ENCODE measurements around the gene PRRT2.

The PRRT2 gene

DNA sequence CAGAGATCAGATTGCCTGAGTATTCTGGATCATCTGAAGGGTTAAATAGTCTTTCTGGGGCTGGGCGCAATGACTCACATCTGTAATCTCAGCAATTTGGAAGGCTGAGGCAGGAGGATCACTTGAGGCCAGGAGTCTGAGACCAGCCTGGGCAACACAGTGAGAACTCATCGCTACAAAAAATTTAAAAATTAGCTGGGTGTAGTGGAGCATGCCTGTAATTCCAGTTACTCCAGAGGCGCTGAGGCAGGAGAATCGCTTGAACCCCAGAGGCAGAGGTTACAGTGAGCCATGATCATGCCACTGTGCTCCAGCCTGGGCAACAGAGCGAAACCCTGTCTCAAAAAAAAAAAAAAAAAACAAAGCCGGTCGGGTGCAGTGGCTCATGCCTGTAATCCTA lies 23.9 kb downstream of the PRRT2 start:
- no peaks in the 10 kb centered on the region for H3K36me3 ChIP-seq (ENCODE audit: insufficient read depth, low read length)
- H3K79me2 ChIP-seq (ENCODE audit: insufficient read depth, low read length): no peaks in the 10 kb centered on the region
- H2AFZ ChIP-seq (ENCODE audit: low read length): no peak overlapping the region
- TF ChIP-seq CTCF (conservative IDR thresholded peaks at IDR 0.05; ENCODE audit: low read length) (no peak), EZH2phosphoT487 (IDR thresholded peaks at IDR 0.05; ENCODE audit: borderline replicate concordance) (no peak)
- no peak overlapping the region for H3K4me3 ChIP-seq (ENCODE audit: low read length, poor library complexity, severe bottlenecking)
- H3K4me1 ChIP-seq (ENCODE audit: insufficient read depth, low read length, poor library complexity, severe bottlenecking): no peaks in the 10 kb centered on the region
- H3K9ac ChIP-seq (ENCODE audit: low read depth, low read length, poor library complexity, severe bottlenecking): no peak overlapping the region
- no peaks in the 10 kb centered on the region for H3K27me3 ChIP-seq (ENCODE audit: insufficient read depth, low read length, poor library complexity, severe bottlenecking)
- no peaks in the 10 kb centered on the region for H3F3A ChIP-seq (ENCODE audit: low read depth)
- no peak overlapping the region for H3K4me2 ChIP-seq (ENCODE audit: low read depth, low read length, poor library complexity, severe bottlenecking)
- H3K9me3 ChIP-seq (ENCODE audit: insufficient read depth, low read depth, low read length): no peaks in the 10 kb centered on the region
- H3K9me2 ChIP-seq (replicated peaks; ENCODE audit: low read depth, low read length): no peaks in the 10 kb centered on the region
- no peaks in the 10 kb centered on the region for H4K20me1 ChIP-seq (ENCODE audit: insufficient read depth, low read length, poor library complexity, severe bottlenecking)

- Histone ChIP-seq H3K79me2 (ENCODE audit: insufficient read depth, low read length) (no peaks in the 10 kb centered on the region), H3K4me3 (ENCODE audit: low read length, poor library complexity, severe bottlenecking) (no peak overlapping the region), H3F3A (ENCODE audit: low read depth) (no peaks in the 10 kb centered on the region), H2AFZ (ENCODE audit: low read length) (no peak overlapping the region), H4K20me1 (ENCODE audit: insufficient read depth, low read length, poor library complexity, severe bottlenecking) (no peaks in the 10 kb centered on the region), H3K4me1 (ENCODE audit: insufficient read depth, low read length, poor library complexity, severe bottlenecking) (no peaks in the 10 kb centered on the region), H3K9ac (ENCODE audit: low read depth, low read length, poor library complexity, severe bottlenecking) (no peak overlapping the region), H3K27me3 (ENCODE audit: insufficient read depth, low read length, poor library complexity, severe bottlenecking) (no peaks in the 10 kb centered on the region), H3K9me2 (replicated peaks; ENCODE audit: low read depth, low read length) (no peaks in the 10 kb centered on the region), H3K9me3 (ENCODE audit: insufficient read depth, low read depth, low read length) (no peaks in the 10 kb centered on the region), H3K4me2 (ENCODE audit: low read depth, low read length, poor library complexity, severe bottlenecking) (no peak overlapping the region), H3K36me3 (ENCODE audit: insufficient read depth, low read length) (no peaks in the 10 kb centered on the region)
- no peak for TF ChIP-seq CTCF (conservative IDR thresholded peaks at IDR 0.05; ENCODE audit: low read length)
- no peak for TF ChIP-seq EZH2phosphoT487 (IDR thresholded peaks at IDR 0.05; ENCODE audit: borderline replicate concordance)
These were observed 24.6 kb downstream of the PRRT2 start for GRCh38 chr16:29836623-29837022.

DNA sequence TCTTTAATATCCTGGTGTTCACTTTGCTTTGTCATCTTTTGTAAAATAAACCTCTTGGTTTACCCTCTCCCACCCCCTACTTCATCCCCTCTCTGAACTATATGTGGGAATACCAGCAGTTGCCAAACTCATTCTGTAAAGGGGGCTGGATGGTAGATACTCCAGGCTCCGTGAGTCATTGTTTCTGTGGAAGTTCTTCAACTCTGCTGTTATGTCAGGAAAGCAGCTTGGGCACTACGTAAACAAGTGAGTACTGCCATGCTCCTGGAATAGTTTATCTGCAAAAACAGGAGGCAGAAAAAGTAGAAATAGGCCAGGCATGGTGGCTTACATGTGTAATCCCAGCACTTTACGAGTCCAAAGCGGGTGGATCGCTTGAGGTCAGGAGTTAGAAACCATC lies 25.8 kb downstream of the PRRT2 start:
- Histone ChIP-seq H3K9me2 (replicated peaks; ENCODE audit: low read depth, low read length) (no peaks in the 10 kb centered on the region), H3K4me1 (ENCODE audit: insufficient read depth, low read length, poor library complexity, severe bottlenecking) (no peaks in the 10 kb centered on the region), H3K9me3 (ENCODE audit: insufficient read depth, low read depth, low read length) (no peaks in the 10 kb centered on the region), H3K36me3 (ENCODE audit: insufficient read depth, low read length) (no peaks in the 10 kb centered on the region), H3K9ac (ENCODE audit: low read depth, low read length, poor library complexity, severe bottlenecking) (no peak overlapping the region), H4K20me1 (ENCODE audit: insufficient read depth, low read length, poor library complexity, severe bottlenecking) (no peaks in the 10 kb centered on the region), H2AFZ (ENCODE audit: low read length) (no peak overlapping the region), H3K4me2 (ENCODE audit: low read depth, low read length, poor library complexity, severe bottlenecking) (no peak overlapping the region), H3K27me3 (ENCODE audit: insufficient read depth, low read length, poor library complexity, severe bottlenecking) (no peaks in the 10 kb centered on the region), H3F3A (ENCODE audit: low read depth) (no peaks in the 10 kb centered on the region), H3K79me2 (ENCODE audit: insufficient read depth, low read length) (no peaks in the 10 kb centered on the region), H3K4me3 (ENCODE audit: low read length, poor library complexity, severe bottlenecking) (no peak overlapping the region)
- TF ChIP-seq CTCF (conservative IDR thresholded peaks at IDR 0.05; ENCODE audit: low read length) (no peak), EZH2phosphoT487 (IDR thresholded peaks at IDR 0.05; ENCODE audit: borderline replicate concordance) (no peak)
